ENCODE data around the gene ASAP3.

GRCh38 chr1:23500466-23500865 lies 16.5 kb upstream of the ASAP3 start:
- TF ChIP-seq CTCF (conservative IDR thresholded peaks at IDR 0.05; ENCODE audit: low read depth, low read length) (no peak), POLR2A (IDR thresholded peaks at IDR 0.05; ENCODE audit: low read depth, low read length) (no peak), CEBPB (IDR thresholded peaks at IDR 0.05; ENCODE audit: low read depth, low read length) (no peak), RFX5 (IDR thresholded peaks at IDR 0.05; ENCODE audit: low read depth, low read length) (no peak), SMC3 (IDR thresholded peaks at IDR 0.05; ENCODE audit: low read depth, low read length) (no peak), RCOR1 (IDR thresholded peaks at IDR 0.05; ENCODE audit: insufficient replicate concordance, low read length) (no peak), FOS (IDR thresholded peaks at IDR 0.05; ENCODE audit: low read depth, low read length) (no peak), MAFK (IDR thresholded peaks at IDR 0.05; ENCODE audit: low read depth, low read length) (no peak), RAD21 (IDR thresholded peaks at IDR 0.05; ENCODE audit: low read length) (no peak), MXI1 (IDR thresholded peaks at IDR 0.05; ENCODE audit: borderline replicate concordance, low read depth, low read length) (no peak), MAZ (IDR thresholded peaks at IDR 0.05; ENCODE audit: borderline replicate concordance, low read depth, low read length) (no peak), USF2 (IDR thresholded peaks at IDR 0.05; ENCODE audit: low read depth, low read length) (peak; percentile 17; the same call in 1 of the 2 replicates)
